ENCODE measurements around the gene ZNF391.
"Not testable (repeated sequence)": the region's sequence is repeated elsewhere in the genome, so short reads cannot be mapped to it uniquely, and the experiment has no call there.

- TF ChIP-seq CTCF, POLR2A, POLR2AphosphoS5 (IDR thresholded peaks at IDR 0.05): not testable (repeated sequence)
These were observed 36.3 kb downstream of the ZNF391 start for GRCh38 chr6:27424851-27425250.
